HL-60/S4 treated with phorbol 12-myristate 13-acetate at 8.2 ng/mL for 4 days and 3 days (cell line): ENCODE results near the gene SLC39A11.

Experiments
- in situ Hi-C: fragments of 300-500 bp; cut with MboI; formaldehyde crosslinking; loops from 2 replicates; pipeline ENCODE4 v1.15.0; 2022; ENCODE audit warnings: low sequenced_read_pairs

The SLC39A11 gene

GRCh38 chr17:72617557-72617956 lies 474.9 kb downstream of the SLC39A11 start:
- in situ Hi-C loops = no loop called here

GRCh38 chr17:72616447-72616846 lies 476.0 kb downstream of the SLC39A11 start:
- in situ Hi-C loops = no loop called here

- in situ Hi-C loops = no loop called here
These were observed 476.9 kb downstream of the SLC39A11 start for GRCh38 chr17:72615627-72615991.

GRCh38 chr17:72614871-72615626 lies 477.4 kb downstream of the SLC39A11 start:
- in situ Hi-C loops = no loop called here

- in situ Hi-C loops = no loop called here
These were observed 478.0 kb downstream of the SLC39A11 start for GRCh38 chr17:72614476-72614870.

GRCh38 chr17:72613806-72614292 lies 478.6 kb downstream of the SLC39A11 start:
- in situ Hi-C loops = no loop called here

GRCh38 chr17:72613396-72613795 lies 479.1 kb downstream of the SLC39A11 start:
- in situ Hi-C loops = no loop called here

GRCh38 chr17:72611172-72611571 lies 481.3 kb downstream of the SLC39A11 start:
- in situ Hi-C loops = no loop called here

GRCh38 chr17:72609501-72609900 lies 483.0 kb downstream of the SLC39A11 start:
- in situ Hi-C loops = no loop called here

GRCh38 chr17:72608436-72608835 lies 484.1 kb downstream of the SLC39A11 start:
- in situ Hi-C loops = no loop called here

- in situ Hi-C loops = no loop called here
These were observed 485.8 kb downstream of the SLC39A11 start for GRCh38 chr17:72606656-72607055.

- in situ Hi-C loops = no loop called here
These were observed 486.9 kb downstream of the SLC39A11 start for GRCh38 chr17:72605543-72605942.

GRCh38 chr17:72604518-72604917 lies 488.0 kb downstream of the SLC39A11 start:
- in situ Hi-C loops = no loop called here

GRCh38 chr17:72603420-72604242 lies 488.9 kb downstream of the SLC39A11 start:
- in situ Hi-C loops = no loop called here

GRCh38 chr17:72602517-72603419 lies 489.7 kb downstream of the SLC39A11 start:
- in situ Hi-C loops = no loop called here

- in situ Hi-C loops = no loop called here
These were observed 491.6 kb downstream of the SLC39A11 start for GRCh38 chr17:72600934-72601333.

GRCh38 chr17:72599891-72600290 lies 492.6 kb downstream of the SLC39A11 start:
- in situ Hi-C loops = no loop called here

GRCh38 chr17:72598695-72599094 lies 493.8 kb downstream of the SLC39A11 start:
- in situ Hi-C loops = no loop called here

GRCh38 chr17:72597354-72598087 lies 495.0 kb downstream of the SLC39A11 start:
- in situ Hi-C loops = no loop called here
